ENCODE measurements around the gene CYP24A1. TPM values are rescaled to one million over a fixed set of nuclear protein-coding genes. Genes with fewer than 3 reads are reported as not detected.

Gene CYP24A1
- total and polyA plus RNA-seq, 2 donors (not counting 3 experiments of a cell fraction or from before 2014, with no cell fraction given) = not detected

DNA sequence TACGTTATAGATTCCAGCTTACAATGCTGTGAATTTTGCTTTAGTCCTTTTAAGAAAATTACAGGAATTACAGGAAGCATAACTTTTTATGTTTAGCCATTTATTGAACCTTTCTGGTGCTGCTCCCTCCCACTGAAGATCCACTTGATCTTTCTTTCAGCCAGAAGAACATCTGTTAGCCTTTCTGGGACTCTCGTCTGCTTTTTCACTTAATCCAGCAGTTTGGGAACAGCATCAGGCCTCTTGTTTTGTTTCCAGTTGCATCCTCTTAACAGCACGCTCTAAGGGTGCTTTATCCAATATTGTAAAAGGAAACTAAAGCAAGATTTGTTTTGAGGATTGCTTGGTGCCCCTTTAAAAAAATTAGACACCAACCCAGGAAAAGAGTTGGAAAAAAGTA lies 10.3 kb upstream of the CYP24A1 start:
- dilution Hi-C loops (cut with MboI; ENCODE audit: extremely low pct_ligation_motif_present, low sequenced_read_pairs) = no loop called here
- Histone ChIP-seq H3K79me2 (ENCODE audit: control insufficient read depth, insufficient read depth, low read length) (no peaks in the 10 kb centered on the region), H3K9me3 (replicated peaks; ENCODE audit: control insufficient read depth, insufficient read depth, low read length) (no peaks in the 10 kb centered on the region), H3K9ac (replicated peaks; ENCODE audit: extremely low read depth, insufficient read depth, low read length) (no peak overlapping the region), H3K27me3 (ENCODE audit: control insufficient read depth in 2 of 2, insufficient read depth in 2 of 2, low read length in 2 of 2) (peaks cover 0 to 9% of the 10 kb centered on the region in 2 experiments), H3K27ac (ENCODE audit: insufficient read depth, low read depth, low read length) (no peak overlapping the region), H4K20me1 (replicated peaks; ENCODE audit: control insufficient read depth, extremely low read depth, insufficient read depth, low read length) (no peaks in the 10 kb centered on the region), H3K4me1 (ENCODE audit: control insufficient read depth, extremely low read depth, insufficient read depth, low read length) (no peaks in the 10 kb centered on the region), H3K4me2 (ENCODE audit: insufficient read depth, low read length) (no peak overlapping the region), H3K4me3 (replicated peaks in 1 of 3; ENCODE audit: insufficient read depth in 1 of 3, low read depth in 1 of 3, low read length in 3 of 3) (no peak overlapping the region), H3K9me1 (replicated peaks; ENCODE audit: control insufficient read depth, extremely low read depth, insufficient read depth, low read length) (no peaks in the 10 kb centered on the region), H3K36me3 (ENCODE audit: control insufficient read depth in 2 of 2, extremely low read depth in 1 of 2, insufficient read depth in 2 of 2, low read length in 2 of 2) (no peaks in the 10 kb centered on the region), H2AFZ (ENCODE audit: low read depth, low read length) (no peak overlapping the region)
- no peak for FAIRE-seq
- TF ChIP-seq JUN (IDR thresholded peaks at IDR 0.05; ENCODE audit: borderline replicate concordance, insufficient read depth, insufficient read length, low read depth) (no peak), GATA2 (IDR thresholded peaks at IDR 0.05; ENCODE audit: insufficient read depth, insufficient read length, low read depth, low read length) (no peak), MYC (IDR thresholded peaks at IDR 0.05; ENCODE audit: low read depth, low read length) (no peak), FOS (IDR thresholded peaks at IDR 0.05; ENCODE audit: borderline replicate concordance, insufficient read depth, low read length) (no peak), EZH2 (IDR thresholded peaks at IDR 0.05; ENCODE audit: borderline replicate concordance, low read depth, low read length, severe bottlenecking) (no peak), POLR2A (IDR thresholded peaks at IDR 0.05; ENCODE audit: low read depth, low read length) (no peak), POLR2AphosphoS5 (IDR thresholded peaks at IDR 0.05; ENCODE audit: insufficient read depth, low read depth, low read length) (no peak)
- TF ChIP-seq, protein P1, sequence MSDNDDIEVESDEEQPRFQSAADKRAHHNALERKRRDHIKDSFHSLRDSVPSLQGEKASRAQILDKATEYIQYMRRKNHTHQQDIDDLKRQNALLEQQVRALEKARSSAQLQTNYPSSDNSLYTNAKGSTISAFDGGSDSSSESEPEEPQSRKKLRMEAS (IDR thresholded peaks at IDR 0.05; ENCODE audit: insufficient read depth, insufficient read length) = no peak
- no TSS peak for BruUV-seq (replicated peaks)
- DNase-seq (ENCODE audit: low read depth, low spot score) = no peak
- CTCF ChIA-PET = interaction anchor here (1.0 kb wide), 1 partner anchor 81 kb away, joined by 3 read pairs; no protein-coding TSS in a partner anchor
- POLR2A ChIA-PET = no interaction called here
- intact Hi-C loops (cut with micrococcal nuclease) = no loop called here

DNA sequence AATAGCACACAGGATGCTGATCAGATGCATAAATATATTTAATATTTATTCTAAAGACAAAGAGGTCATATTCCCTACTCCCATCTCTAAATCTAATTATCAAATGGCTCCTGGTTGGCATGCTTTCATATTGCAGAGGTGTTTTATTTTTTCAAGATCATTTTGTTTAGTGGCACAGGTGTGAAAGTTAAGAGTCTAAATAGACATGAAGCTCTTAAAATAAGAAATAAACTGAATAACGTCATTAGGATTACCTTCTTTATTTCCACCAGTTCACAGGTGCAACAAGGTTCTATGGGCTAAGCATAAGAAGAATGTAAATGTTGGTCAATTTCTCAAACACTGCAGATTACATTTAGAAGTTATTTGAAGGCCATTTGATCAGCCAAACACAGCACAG lies 7.1 kb upstream of the CYP24A1 start:
- Histone ChIP-seq H3K36me3 (ENCODE audit: control insufficient read depth in 2 of 2, extremely low read depth in 1 of 2, insufficient read depth in 2 of 2, low read length in 2 of 2) (no peaks in the 10 kb centered on the region), H3K4me2 (ENCODE audit: insufficient read depth, low read length) (no peak overlapping the region), H3K79me2 (ENCODE audit: control insufficient read depth, insufficient read depth, low read length) (no peaks in the 10 kb centered on the region), H3K9me1 (replicated peaks; ENCODE audit: control insufficient read depth, extremely low read depth, insufficient read depth, low read length) (no peaks in the 10 kb centered on the region), H3K4me1 (ENCODE audit: control insufficient read depth, extremely low read depth, insufficient read depth, low read length) (no peaks in the 10 kb centered on the region), H3K4me3 (replicated peaks in 1 of 3; ENCODE audit: insufficient read depth in 1 of 3, low read depth in 1 of 3, low read length in 3 of 3) (no peak overlapping the region), H3K27me3 (ENCODE audit: control insufficient read depth in 2 of 2, insufficient read depth in 2 of 2, low read length in 2 of 2) (peaks cover 0 to 9% of the 10 kb centered on the region in 2 experiments), H3K9ac (replicated peaks; ENCODE audit: extremely low read depth, insufficient read depth, low read length) (no peak overlapping the region), H3K27ac (ENCODE audit: insufficient read depth, low read depth, low read length) (no peak overlapping the region), H3K9me3 (replicated peaks; ENCODE audit: control insufficient read depth, insufficient read depth, low read length) (no peaks in the 10 kb centered on the region), H4K20me1 (replicated peaks; ENCODE audit: control insufficient read depth, extremely low read depth, insufficient read depth, low read length) (no peaks in the 10 kb centered on the region), H2AFZ (ENCODE audit: low read depth, low read length) (no peak overlapping the region)
- POLR2A ChIA-PET = no interaction called here
- no peak for DNase-seq (ENCODE audit: low read depth, low spot score)
- no TSS peak for BruUV-seq (replicated peaks)
- TF ChIP-seq, protein P2, sequence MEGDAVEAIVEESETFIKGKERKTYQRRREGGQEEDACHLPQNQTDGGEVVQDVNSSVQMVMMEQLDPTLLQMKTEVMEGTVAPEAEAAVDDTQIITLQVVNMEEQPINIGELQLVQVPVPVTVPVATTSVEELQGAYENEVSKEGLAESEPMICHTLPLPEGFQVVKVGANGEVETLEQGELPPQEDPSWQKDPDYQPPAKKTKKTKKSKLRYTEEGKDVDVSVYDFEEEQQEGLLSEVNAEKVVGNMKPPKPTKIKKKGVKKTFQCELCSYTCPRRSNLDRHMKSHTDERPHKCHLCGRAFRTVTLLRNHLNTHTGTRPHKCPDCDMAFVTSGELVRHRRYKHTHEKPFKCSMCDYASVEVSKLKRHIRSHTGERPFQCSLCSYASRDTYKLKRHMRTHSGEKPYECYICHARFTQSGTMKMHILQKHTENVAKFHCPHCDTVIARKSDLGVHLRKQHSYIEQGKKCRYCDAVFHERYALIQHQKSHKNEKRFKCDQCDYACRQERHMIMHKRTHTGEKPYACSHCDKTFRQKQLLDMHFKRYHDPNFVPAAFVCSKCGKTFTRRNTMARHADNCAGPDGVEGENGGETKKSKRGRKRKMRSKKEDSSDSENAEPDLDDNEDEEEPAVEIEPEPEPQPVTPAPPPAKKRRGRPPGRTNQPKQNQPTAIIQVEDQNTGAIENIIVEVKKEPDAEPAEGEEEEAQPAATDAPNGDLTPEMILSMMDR (IDR thresholded peaks at IDR 0.05; ENCODE audit: extremely low read depth in 1 of 2, insufficient read depth in 1 of 2, low read depth in 1 of 2, low read length in 2 of 2) = no peak
- no peak for TF ChIP-seq FOS (IDR thresholded peaks at IDR 0.05; ENCODE audit: borderline replicate concordance, insufficient read depth, low read length)
- no peak for TF ChIP-seq POLR2AphosphoS5 (IDR thresholded peaks at IDR 0.05; ENCODE audit: insufficient read depth, low read depth, low read length)
- no peak for TF ChIP-seq JUN (IDR thresholded peaks at IDR 0.05; ENCODE audit: borderline replicate concordance, insufficient read depth, insufficient read length, low read depth)
- TF ChIP-seq EZH2 (IDR thresholded peaks at IDR 0.05; ENCODE audit: borderline replicate concordance, low read depth, low read length, severe bottlenecking) = no peak
- no peak for TF ChIP-seq GATA2 (IDR thresholded peaks at IDR 0.05; ENCODE audit: insufficient read depth, insufficient read length, low read depth, low read length)
- TF ChIP-seq, protein P1 (IDR thresholded peaks at IDR 0.05; ENCODE audit: insufficient read depth, insufficient read length) = no peak
- TF ChIP-seq POLR2A (IDR thresholded peaks at IDR 0.05; ENCODE audit: low read depth, low read length) = no peak
- no peak for TF ChIP-seq MYC (IDR thresholded peaks at IDR 0.05; ENCODE audit: low read depth, low read length)
- intact Hi-C loops (cut with micrococcal nuclease) (no loop called here), dilution Hi-C loops (cut with MboI; ENCODE audit: extremely low pct_ligation_motif_present, low sequenced_read_pairs) (no loop called here)
- CTCF ChIA-PET = interaction anchor here (1.4 kb wide), 1 partner anchor 19 kb away, joined by 3 read pairs; no protein-coding TSS in a partner anchor
- no peak for FAIRE-seq
